Suppressor macrophage treated with lipopolysaccharide for 1 hour (primary cell): ENCODE measurements around the gene NFRKB.

Experiments
- DNase-seq, 3 donors: peaks; one replicate each; pipeline ENCODE4 v3.0.0-alpha.2; 2020 to 2022

NFRKB gene

GRCh38 chr11:129895126-129896041 lies at the start of gene NFRKB:
NFRKB (minus strand) TSS chr11:129895578; CDS start chr11:129892849, 2,729 bp downstream.
- DNase-seq = peak; percentile 82 to 95 (median 90)

GRCh38 chr11:129944696-129945095 lies 49.3 kb upstream of the NFRKB start:
- no peak for DNase-seq

- DNase-seq = no peak
Measured at GRCh38 chr11:129943036-129943435, 47.7 kb upstream of the NFRKB start.

GRCh38 chr11:129939510-129939909 lies 44.1 kb upstream of the NFRKB start:
- no peak for DNase-seq

GRCh38 chr11:129938764-129939163 lies 43.4 kb upstream of the NFRKB start:
- no peak for DNase-seq

GRCh38 chr11:129937592-129938238 lies 42.3 kb upstream of the NFRKB start:
- DNase-seq = no peak

GRCh38 chr11:129935723-129936122 lies 40.3 kb upstream of the NFRKB start:
- no peak for DNase-seq

GRCh38 chr11:129933891-129934290 lies 38.5 kb upstream of the NFRKB start:
- no peak for DNase-seq

- DNase-seq = no peak
Measured at GRCh38 chr11:129933262-129933661, 37.9 kb upstream of the NFRKB start.

- no peak for DNase-seq
Measured at GRCh38 chr11:129932381-129933067, 37.1 kb upstream of the NFRKB start.

- peak; percentile 51 to 62 (median 60) for DNase-seq
Measured at GRCh38 chr11:129930743-129931142, 35.4 kb upstream of the NFRKB start.

- DNase-seq = peak; percentile 65 to 74 (median 70)
Measured at GRCh38 chr11:129930296-129930695, 34.9 kb upstream of the NFRKB start.

- peak in 1 of 3 donors; percentile 10 for DNase-seq
Measured at GRCh38 chr11:129929721-129930120, 34.3 kb upstream of the NFRKB start.

- DNase-seq = no peak
Measured at GRCh38 chr11:129928923-129929692, 33.7 kb upstream of the NFRKB start.

GRCh38 chr11:129922674-129923073 lies 27.3 kb upstream of the NFRKB start:
- no peak for DNase-seq

- no peak for DNase-seq
Measured at GRCh38 chr11:129918361-129918760, 23.0 kb upstream of the NFRKB start.

- DNase-seq = no peak
Measured at GRCh38 chr11:129917231-129917630, 21.9 kb upstream of the NFRKB start.

- DNase-seq = peak; percentile 61 to 84 (median 74)
Measured at GRCh38 chr11:129911298-129911697, 15.9 kb upstream of the NFRKB start.

- peak in 1 of 3 donors; percentile 8 for DNase-seq
Measured at GRCh38 chr11:129910360-129910759, 15.0 kb upstream of the NFRKB start.

GRCh38 chr11:129905402-129905801 lies 10.0 kb upstream of the NFRKB start:
- DNase-seq = no peak

- DNase-seq = peak; percentile 40 to 48 (median 46)
Measured at GRCh38 chr11:129896062-129896461, 684 bp upstream of the NFRKB start.
